HUES6 (cell line): ENCODE data around the gene HYOU1.

Experiments
- H3K27ac ChIP-seq: 2 replicates; pipeline ENCODE4 v1.7.0; 2013; ENCODE audit warnings: low read depth, mild to moderate bottlenecking, low read length, inconsistent platforms
- H3K27me3 ChIP-seq: 2 replicates; pipeline ENCODE4 v1.6.1; 2013; ENCODE audit warnings: low read length; ENCODE audit not compliant: control insufficient read depth, insufficient read depth
- H3K36me3 ChIP-seq: 2 replicates; pipeline ENCODE4 v1.6.1; 2013; ENCODE audit warnings: low read length; ENCODE audit not compliant: control insufficient read depth, insufficient read depth
- H3K4me1 ChIP-seq: 2 replicates; pipeline ENCODE4 v1.6.1; 2013; ENCODE audit warnings: low read length; ENCODE audit not compliant: control insufficient read depth, insufficient read depth
- H3K4me3 ChIP-seq: 2 replicates; pipeline ENCODE4 v1.5.1; 2013; ENCODE audit warnings: low read depth, low read length
- H3K9ac ChIP-seq: one replicate; pipeline ENCODE4 v1.6.1; 2013; ENCODE audit warnings: mild to moderate bottlenecking, low read length
- H3K9me3 ChIP-seq: 2 replicates; pipeline ENCODE4 v1.6.1; 2013; ENCODE audit warnings: low read depth, low read length; ENCODE audit not compliant: control insufficient read depth, insufficient read depth

The HYOU1 gene

DNA sequence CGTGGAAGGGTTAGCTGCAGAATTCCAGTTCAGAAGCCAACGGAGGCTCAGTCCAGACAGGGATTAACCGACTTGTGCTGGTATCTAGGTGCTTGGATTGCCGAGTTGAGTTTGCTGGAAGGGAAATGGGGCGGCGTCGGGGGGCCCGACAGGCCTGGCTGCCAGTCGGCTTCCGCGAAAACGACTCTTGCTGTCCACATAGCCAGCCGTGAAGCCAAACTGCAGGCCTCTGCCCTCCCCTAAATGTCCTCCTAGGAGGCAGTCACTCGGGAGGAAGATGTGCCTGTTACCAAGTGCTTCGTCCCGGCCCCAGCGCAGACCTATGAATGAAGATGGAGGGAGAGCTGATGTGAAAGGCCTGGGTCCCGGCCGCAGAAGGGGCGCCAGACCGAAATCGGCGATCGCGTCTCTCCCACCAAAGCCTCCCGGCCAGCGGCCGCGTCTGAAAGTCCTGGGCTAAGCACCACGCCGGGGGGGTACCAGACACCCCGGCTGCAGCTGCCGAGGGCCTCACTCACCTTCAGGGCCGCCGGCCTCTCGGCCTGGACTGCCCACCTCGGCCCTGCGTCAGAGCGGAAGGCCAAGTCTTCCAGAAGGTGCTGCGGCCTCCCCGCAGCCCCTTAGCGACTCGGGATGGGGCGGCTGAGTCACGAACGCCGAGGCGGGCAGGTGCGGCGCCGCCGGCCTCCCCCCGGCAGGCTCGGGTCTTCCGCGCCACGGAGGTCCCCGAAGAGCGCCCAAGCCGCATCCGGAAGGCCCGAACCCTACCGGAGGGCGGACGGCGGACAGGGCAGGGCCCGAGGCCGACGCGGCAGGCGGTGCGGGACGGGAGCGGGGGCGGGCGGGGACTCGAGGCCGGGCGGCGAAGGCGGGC lies 37.2 kb upstream of the HYOU1 start:
- H3K27me3 ChIP-seq: no peaks in the 10 kb centered on the region
- peak overlapping the region; percentile 96 for H3K9ac ChIP-seq
- H3K4me3 ChIP-seq: peak overlapping the region; percentile 96
- peaks cover 74% of the 10 kb centered on the region for H3K36me3 ChIP-seq
- H3K4me1 ChIP-seq: peaks cover 14% of the 10 kb centered on the region
- peak overlapping the region; percentile 92 for H3K27ac ChIP-seq
- no peaks in the 10 kb centered on the region for H3K9me3 ChIP-seq

GRCh38 chr11:119092880-119093842 lies 36.2 kb upstream of the HYOU1 start:
- Histone ChIP-seq H3K4me1 (peaks cover 14% of the 10 kb centered on the region), H3K36me3 (peaks cover 70% of the 10 kb centered on the region), H3K9ac (peak overlapping the region; percentile 96), H3K27ac (no peak overlapping the region), H3K4me3 (peak overlapping the region; percentile 96), H3K27me3 (no peaks in the 10 kb centered on the region), H3K9me3 (no peaks in the 10 kb centered on the region)

GRCh38 chr11:119091966-119092879 lies 35.2 kb upstream of the HYOU1 start:
- Histone ChIP-seq H3K27me3 (no peaks in the 10 kb centered on the region), H3K4me3 (peak overlapping the region; percentile 96), H3K36me3 (peaks cover 61% of the 10 kb centered on the region), H3K4me1 (peaks cover 14% of the 10 kb centered on the region), H3K9me3 (no peaks in the 10 kb centered on the region), H3K27ac (no peak overlapping the region), H3K9ac (no peak overlapping the region)

GRCh38 chr11:119091178-119091577 lies 34.2 kb upstream of the HYOU1 start:
- peaks cover 52% of the 10 kb centered on the region for H3K36me3 ChIP-seq

DNA sequence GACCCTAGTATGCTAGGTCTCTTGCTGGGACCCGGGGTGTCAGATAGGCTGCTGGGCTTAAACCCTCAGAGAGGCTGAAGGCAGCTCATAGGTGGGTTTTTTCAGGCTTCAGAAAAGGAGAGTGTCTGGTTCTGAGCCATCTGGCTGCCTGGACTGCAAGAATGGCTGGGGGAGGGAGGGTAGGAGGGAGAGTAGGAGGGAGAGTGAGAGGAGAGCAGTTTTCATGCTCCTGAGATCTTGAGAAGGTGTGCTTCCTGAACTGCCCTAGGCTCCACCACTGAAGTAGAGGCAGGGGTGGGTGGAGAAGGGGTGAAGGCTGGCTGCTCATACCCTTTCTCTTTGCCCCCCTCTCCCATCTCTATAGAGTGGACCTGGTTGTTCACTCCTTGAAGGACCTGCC lies 32.3 kb upstream of the HYOU1 start:
- Histone ChIP-seq H3K36me3 (peaks cover 52% of the 10 kb centered on the region), H3K4me1 (peaks cover 19% of the 10 kb centered on the region), H3K27ac (no peak overlapping the region), H3K27me3 (no peaks in the 10 kb centered on the region), H3K4me3 (no peak overlapping the region), H3K9ac (no peak overlapping the region), H3K9me3 (no peaks in the 10 kb centered on the region)

More at GRCh38 chr11:119091178-119091577, 34.2 kb upstream of the HYOU1 start:
- H3K9ac ChIP-seq: no peak overlapping the region
- peaks cover 14% of the 10 kb centered on the region for H3K4me1 ChIP-seq
- no peak overlapping the region for H3K4me3 ChIP-seq
- H3K27ac ChIP-seq: no peak overlapping the region
- no peaks in the 10 kb centered on the region for H3K27me3 ChIP-seq
- no peaks in the 10 kb centered on the region for H3K9me3 ChIP-seq

- Histone ChIP-seq H3K4me1 (peaks cover 19% of the 10 kb centered on the region), H3K36me3 (peaks cover 43% of the 10 kb centered on the region), H3K9me3 (no peaks in the 10 kb centered on the region), H3K27me3 (no peaks in the 10 kb centered on the region), H3K9ac (no peak overlapping the region), H3K4me3 (no peak overlapping the region), H3K27ac (no peak overlapping the region)
These were observed 31.4 kb upstream of the HYOU1 start for GRCh38 chr11:119088406-119088805.

GRCh38 chr11:119087747-119088241 lies 30.8 kb upstream of the HYOU1 start:
- Histone ChIP-seq H3K36me3 (peaks cover 37% of the 10 kb centered on the region), H3K9ac (peak overlapping the region; percentile 23), H3K9me3 (no peaks in the 10 kb centered on the region), H3K27ac (no peak overlapping the region), H3K4me3 (no peak overlapping the region), H3K4me1 (peaks cover 14% of the 10 kb centered on the region; the same call in 1 of the 2 replicates), H3K27me3 (no peaks in the 10 kb centered on the region)

DNA sequence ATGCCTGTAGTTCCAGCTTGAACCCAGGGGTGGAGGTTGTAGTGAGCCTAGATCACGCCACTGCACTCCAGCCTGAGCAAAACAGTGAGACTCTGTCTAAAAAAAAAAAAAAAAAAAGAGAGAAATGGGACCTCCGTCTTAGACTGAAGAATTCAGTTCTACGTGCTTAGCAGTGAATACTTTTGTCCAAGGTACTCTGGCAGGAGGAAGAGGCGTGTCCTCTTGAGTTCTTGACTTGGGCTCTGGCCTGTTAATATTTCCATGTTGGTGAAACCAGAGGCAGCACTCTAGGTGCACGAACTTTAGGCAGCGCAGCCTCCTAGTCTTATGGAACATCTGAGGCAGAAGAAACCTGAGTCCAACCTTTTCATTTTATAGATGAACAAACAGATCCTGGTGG lies 30.1 kb upstream of the HYOU1 start:
- peaks cover 8% of the 10 kb centered on the region; the same call in 1 of the 2 replicates for H3K4me1 ChIP-seq
- H3K9ac ChIP-seq: peak overlapping the region; percentile 23
- no peaks in the 10 kb centered on the region for H3K9me3 ChIP-seq
- H3K4me3 ChIP-seq: no peak overlapping the region
- H3K27ac ChIP-seq: no peak overlapping the region
- H3K27me3 ChIP-seq: no peaks in the 10 kb centered on the region
- peaks cover 34% of the 10 kb centered on the region for H3K36me3 ChIP-seq

GRCh38 chr11:119085437-119085847 lies 28.4 kb upstream of the HYOU1 start:
- Histone ChIP-seq H3K27me3 (no peaks in the 10 kb centered on the region), H3K4me3 (peak overlapping the region; percentile 89), H3K36me3 (peaks cover 36% of the 10 kb centered on the region), H3K9me3 (no peaks in the 10 kb centered on the region), H3K4me1 (peaks cover 8% of the 10 kb centered on the region; the same call in 1 of the 2 replicates), H3K27ac (peak overlapping the region; percentile 95), H3K9ac (peak overlapping the region; percentile 90)
